SK-N-SH treated with all-trans-retinoic acid at 6 μM for 48 hours (cell line): ENCODE measurements around the gene ABCG5.

Source experiments
- ATAC-seq: fragments of 200-7000 bp; cut with Tn5 transposase; 3 replicates; pipeline ENCODE4 v1.9.1; 2020; ENCODE audit warnings: mild to moderate bottlenecking, moderate library complexity
- ARNTL ChIP-seq: fragments of 450-650 bp; formaldehyde crosslinking; IDR thresholded peaks from 2 replicates; pipeline ENCODE4 v1.5.0; 2020; ENCODE audit warnings: low read depth, mild to moderate bottlenecking, moderate library complexity, borderline replicate concordance
- BACH2 ChIP-seq: fragments of 250-450 bp; sonication (Bioruptor Pico); IDR thresholded peaks from 2 replicates; pipeline ENCODE4 v1.9.0; 2021; ENCODE audit warnings: mild to moderate bottlenecking, borderline replicate concordance
- CREB5 ChIP-seq: fragments of 250-450 bp; sonication (Bioruptor Pico); IDR thresholded peaks from 2 replicates; pipeline ENCODE4 v1.5.1; 2020; ENCODE audit warnings: low read depth, mild to moderate bottlenecking, moderate library complexity
- CSDC2 ChIP-seq: fragments of 250-450 bp; sonication (Bioruptor Pico); IDR thresholded peaks from 2 replicates; pipeline ENCODE4 v1.5.0; 2020; ENCODE audit warnings: mild to moderate bottlenecking, moderate library complexity
- CSRNP3 ChIP-seq: fragments of 250-450 bp; sonication (Bioruptor Pico); IDR thresholded peaks from 2 replicates; pipeline ENCODE4 v1.5.1; 2021; ENCODE audit warnings: mild to moderate bottlenecking, moderate library complexity
- ESRRG ChIP-seq: fragments of 250-450 bp; sonication (Bioruptor Pico); IDR thresholded peaks from 2 replicates; pipeline ENCODE4 v1.6.1; 2021; ENCODE audit warnings: mild to moderate bottlenecking
- GLIS3 ChIP-seq: fragments of 250-450 bp; sonication (Bioruptor Pico); IDR thresholded peaks from 2 replicates; pipeline ENCODE4 v1.5.0; 2020; ENCODE audit warnings: mild to moderate bottlenecking, moderate library complexity
- ISL1 ChIP-seq: fragments of 250-450 bp; sonication (Bioruptor Pico); IDR thresholded peaks from 2 replicates; pipeline ENCODE4 v2.1.2; 2022; ENCODE audit warnings: mild to moderate bottlenecking, moderate library complexity
- OSR1 ChIP-seq: fragments of 250-450 bp; sonication (Bioruptor Pico); IDR thresholded peaks from 2 replicates; pipeline ENCODE4 v1.8.0; 2022; ENCODE audit warnings: moderate library complexity, mild to moderate bottlenecking, inconsistent platforms
- PATZ1 ChIP-seq: fragments of 250-450 bp; sonication (Bioruptor Pico); IDR thresholded peaks from 2 replicates; pipeline ENCODE4 v1.8.0; 2020; ENCODE audit warnings: mild to moderate bottlenecking, moderate library complexity, borderline replicate concordance
- POU6F1 ChIP-seq: fragments of 250-450 bp; sonication (Bioruptor Pico); IDR thresholded peaks from 2 replicates; pipeline ENCODE4 v1.8.0; 2021; ENCODE audit warnings: low read depth, mild to moderate bottlenecking, moderate library complexity, borderline replicate concordance
- PPARA ChIP-seq: fragments of 250-450 bp; sonication (Bioruptor Pico); IDR thresholded peaks from 2 replicates; pipeline ENCODE4 v1.5.0; 2020; ENCODE audit warnings: mild to moderate bottlenecking, borderline replicate concordance
- SNAI2 ChIP-seq: fragments of 250-450 bp; sonication (Bioruptor Pico); IDR thresholded peaks from 2 replicates; pipeline ENCODE4 v1.5.0; 2020; ENCODE audit warnings: mild to moderate bottlenecking, moderate library complexity
- TCF4 ChIP-seq: fragments of 250-450 bp; sonication (Bioruptor Pico); IDR thresholded peaks from 2 replicates; pipeline ENCODE4 v1.8.0; 2021; ENCODE audit warnings: mild to moderate bottlenecking, moderate library complexity, borderline replicate concordance
- TOX ChIP-seq: fragments of 250-450 bp; sonication (Bioruptor Pico); IDR thresholded peaks from 2 replicates; pipeline ENCODE4 v1.8.0; 2021; ENCODE audit warnings: mild to moderate bottlenecking, moderate library complexity, borderline replicate concordance
- ZC3H10 ChIP-seq: fragments of 250-450 bp; sonication (Bioruptor Pico); IDR thresholded peaks from 2 replicates; pipeline ENCODE4 v1.5.1; 2021; ENCODE audit warnings: mild to moderate bottlenecking, moderate library complexity
- ZFP3 ChIP-seq: fragments of 250-450 bp; sonication (Bioruptor Pico); IDR thresholded peaks from 2 replicates; pipeline ENCODE4 v1.5.0; 2020; ENCODE audit warnings: mild to moderate bottlenecking, moderate library complexity
- ZFP30 ChIP-seq: fragments of 450-650 bp; formaldehyde crosslinking; IDR thresholded peaks from 2 replicates; pipeline ENCODE4 v1.5.0; 2022; ENCODE audit warnings: mild to moderate bottlenecking, moderate library complexity
- ZNF70 ChIP-seq: fragments of 450-650 bp; formaldehyde crosslinking; IDR thresholded peaks from 2 replicates; pipeline ENCODE4 v1.5.0; 2020; ENCODE audit warnings: mild to moderate bottlenecking, moderate library complexity
- ZNF8 ChIP-seq: fragments of 450-650 bp; formaldehyde crosslinking; IDR thresholded peaks from 2 replicates; pipeline ENCODE4 v1.5.0; 2020; ENCODE audit warnings: mild to moderate bottlenecking, moderate library complexity

ABCG5 gene

GRCh38 chr2:43874776-43875451, 36.3 kb upstream of the ABCG5 start:
- TF ChIP-seq TCF4 (CRISPR knock-in tag): no peak
- no peak for TF ChIP-seq ZNF8 (CRISPR knock-in tag)
- no peak for TF ChIP-seq ARNTL (CRISPR knock-in tag)
- TF ChIP-seq BACH2 (CRISPR knock-in tag): no peak
- TF ChIP-seq CREB5 (CRISPR knock-in tag): no peak
- TF ChIP-seq SNAI2 (CRISPR knock-in tag): no peak
- TF ChIP-seq PATZ1 (CRISPR knock-in tag): no peak
- no peak for TF ChIP-seq POU6F1 (CRISPR knock-in tag)
- TF ChIP-seq ZFP30 (CRISPR knock-in tag): no peak
- TF ChIP-seq ZNF70 (CRISPR knock-in tag): no peak
- no peak for TF ChIP-seq CSRNP3 (CRISPR knock-in tag)
- no peak for TF ChIP-seq ESRRG (CRISPR knock-in tag)
- no peak for TF ChIP-seq CSDC2 (CRISPR knock-in tag)
- no peak for ATAC-seq

GRCh38 chr2:43872151-43872550, 33.5 kb upstream of the ABCG5 start:
- TF ChIP-seq CSRNP3 (CRISPR knock-in tag): no peak
- no peak for ATAC-seq

GRCh38 chr2:43855292-43855691, 16.7 kb upstream of the ABCG5 start:
- ATAC-seq: no peak
- no peak for TF ChIP-seq TCF4 (CRISPR knock-in tag)
- no peak for TF ChIP-seq PPARA (CRISPR knock-in tag)
- no peak for TF ChIP-seq ZC3H10 (CRISPR knock-in tag)
- no peak for TF ChIP-seq TOX (CRISPR knock-in tag)
- TF ChIP-seq CREB5 (CRISPR knock-in tag): no peak
- no peak for TF ChIP-seq ZNF70 (CRISPR knock-in tag)
- no peak for TF ChIP-seq OSR1 (CRISPR knock-in tag)
- TF ChIP-seq POU6F1 (CRISPR knock-in tag): no peak
- TF ChIP-seq CSDC2 (CRISPR knock-in tag): no peak
- no peak for TF ChIP-seq ISL1 (CRISPR knock-in tag)
- no peak for TF ChIP-seq GLIS3 (CRISPR knock-in tag)
- no peak for TF ChIP-seq ZFP3 (CRISPR knock-in tag)
- TF ChIP-seq, all 23 proteins: peak for 0
